ENCODE results near the gene ULK2.

ULK2 gene

DNA sequence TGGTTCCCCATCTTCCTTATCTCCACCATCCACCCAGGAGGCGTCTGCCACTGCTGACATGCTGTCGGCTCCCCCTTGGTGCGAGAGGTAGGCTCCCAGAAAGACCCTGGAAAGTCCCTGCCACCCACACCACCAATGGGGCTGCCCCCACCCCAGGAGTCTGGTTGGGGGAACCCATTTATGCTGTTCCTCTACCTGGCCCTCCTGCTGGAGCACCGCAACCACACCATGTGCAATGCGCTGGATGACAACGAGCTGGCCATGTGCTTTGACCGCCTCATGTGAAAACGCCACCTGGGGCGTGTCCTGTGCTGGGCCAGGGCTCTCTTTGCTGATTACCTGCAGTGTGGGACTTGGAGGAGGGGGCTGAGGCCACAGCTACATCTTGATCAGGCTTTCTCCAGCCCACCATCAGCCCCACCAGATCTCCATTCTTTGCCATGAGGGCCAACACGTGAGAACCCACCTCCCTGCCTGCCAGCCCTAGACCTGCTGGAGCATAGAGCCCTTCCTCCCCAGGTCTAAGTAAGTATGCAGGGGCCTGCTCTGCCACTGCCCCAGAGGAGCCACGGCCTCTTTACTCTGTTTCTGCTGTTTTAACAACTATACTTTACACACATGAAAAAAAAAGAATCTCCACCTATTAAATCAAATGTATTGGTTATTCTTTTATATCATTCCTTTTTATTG is 111.8 kb downstream of the ULK2 start:
- Histone ChIP-seq H3K79me2 (ENCODE audit: insufficient read depth, low read length) (no peaks in the 10 kb centered on the region), H3K36me3 (ENCODE audit: insufficient read depth, low read length) (no peaks in the 10 kb centered on the region), H3K4me1 (ENCODE audit: insufficient read depth, low read length, poor library complexity, severe bottlenecking) (no peaks in the 10 kb centered on the region), H3K4me2 (ENCODE audit: low read depth, low read length, poor library complexity, severe bottlenecking) (no peak overlapping the region), H4K20me1 (ENCODE audit: insufficient read depth, low read length, poor library complexity, severe bottlenecking) (no peaks in the 10 kb centered on the region), H3F3A (ENCODE audit: low read depth) (no peaks in the 10 kb centered on the region), H3K9ac (ENCODE audit: low read depth, low read length, poor library complexity, severe bottlenecking) (no peak overlapping the region), H3K4me3 (ENCODE audit: low read length, poor library complexity, severe bottlenecking) (no peak overlapping the region), H3K27me3 (ENCODE audit: insufficient read depth, low read length, poor library complexity, severe bottlenecking) (no peaks in the 10 kb centered on the region), H2AFZ (ENCODE audit: low read length) (no peak overlapping the region), H3K9me3 (ENCODE audit: insufficient read depth, low read depth, low read length) (no peaks in the 10 kb centered on the region), H3K9me2 (replicated peaks; ENCODE audit: low read depth, low read length) (no peaks in the 10 kb centered on the region)
- TF ChIP-seq CTCF (conservative IDR thresholded peaks at IDR 0.05; ENCODE audit: low read length) (no peak), EZH2phosphoT487 (IDR thresholded peaks at IDR 0.05; ENCODE audit: borderline replicate concordance) (no peak)

DNA sequence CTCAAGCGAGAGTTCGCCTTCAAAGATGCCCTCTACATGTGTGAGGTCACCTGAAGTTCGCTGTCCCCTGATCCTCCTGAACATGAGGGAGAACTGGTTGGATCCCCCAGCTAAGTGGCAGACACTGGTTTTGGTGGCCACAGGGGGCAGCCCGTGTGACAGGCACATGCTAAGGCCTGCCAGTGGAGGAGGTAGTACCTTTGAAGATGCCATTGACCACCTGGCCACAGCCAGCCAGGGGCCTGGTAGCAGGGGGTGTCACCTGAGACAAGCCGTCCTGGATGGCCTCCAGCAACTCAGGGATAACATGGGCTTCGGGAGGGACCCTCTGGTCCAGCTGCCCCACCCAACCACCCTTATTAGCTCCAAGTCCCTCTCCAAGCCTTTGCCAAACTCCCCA is 112.3 kb downstream of the ULK2 start:
- H4K20me1 ChIP-seq (ENCODE audit: insufficient read depth, low read length, poor library complexity, severe bottlenecking): no peaks in the 10 kb centered on the region
- no peaks in the 10 kb centered on the region for H3K9me2 ChIP-seq (replicated peaks; ENCODE audit: low read depth, low read length)
- H3K79me2 ChIP-seq (ENCODE audit: insufficient read depth, low read length): no peaks in the 10 kb centered on the region
- no peaks in the 10 kb centered on the region for H3K4me1 ChIP-seq (ENCODE audit: insufficient read depth, low read length, poor library complexity, severe bottlenecking)
- H2AFZ ChIP-seq (ENCODE audit: low read length): no peak overlapping the region
- H3K4me3 ChIP-seq (ENCODE audit: low read length, poor library complexity, severe bottlenecking): no peak overlapping the region
- TF ChIP-seq EZH2phosphoT487 (IDR thresholded peaks at IDR 0.05; ENCODE audit: borderline replicate concordance) (no peak), CTCF (conservative IDR thresholded peaks at IDR 0.05; ENCODE audit: low read length) (no peak)
- no peaks in the 10 kb centered on the region for H3K36me3 ChIP-seq (ENCODE audit: insufficient read depth, low read length)
- no peaks in the 10 kb centered on the region for H3K9me3 ChIP-seq (ENCODE audit: insufficient read depth, low read depth, low read length)
- H3K9ac ChIP-seq (ENCODE audit: low read depth, low read length, poor library complexity, severe bottlenecking): no peak overlapping the region
- no peaks in the 10 kb centered on the region for H3F3A ChIP-seq (ENCODE audit: low read depth)
- no peaks in the 10 kb centered on the region for H3K27me3 ChIP-seq (ENCODE audit: insufficient read depth, low read length, poor library complexity, severe bottlenecking)
- no peak overlapping the region for H3K4me2 ChIP-seq (ENCODE audit: low read depth, low read length, poor library complexity, severe bottlenecking)

GRCh38 chr17:19753661-19754463 is 113.9 kb downstream of the ULK2 start:
- Histone ChIP-seq H2AFZ (ENCODE audit: low read length) (no peak overlapping the region), H3F3A (ENCODE audit: low read depth) (no peaks in the 10 kb centered on the region), H3K4me1 (ENCODE audit: insufficient read depth, low read length, poor library complexity, severe bottlenecking) (no peaks in the 10 kb centered on the region), H4K20me1 (ENCODE audit: insufficient read depth, low read length, poor library complexity, severe bottlenecking) (no peaks in the 10 kb centered on the region), H3K79me2 (ENCODE audit: insufficient read depth, low read length) (no peaks in the 10 kb centered on the region), H3K9ac (ENCODE audit: low read depth, low read length, poor library complexity, severe bottlenecking) (no peak overlapping the region), H3K9me3 (ENCODE audit: insufficient read depth, low read depth, low read length) (no peaks in the 10 kb centered on the region), H3K4me3 (ENCODE audit: low read length, poor library complexity, severe bottlenecking) (no peak overlapping the region), H3K36me3 (ENCODE audit: insufficient read depth, low read length) (no peaks in the 10 kb centered on the region), H3K4me2 (ENCODE audit: low read depth, low read length, poor library complexity, severe bottlenecking) (no peak overlapping the region), H3K9me2 (replicated peaks; ENCODE audit: low read depth, low read length) (no peaks in the 10 kb centered on the region), H3K27me3 (ENCODE audit: insufficient read depth, low read length, poor library complexity, severe bottlenecking) (no peaks in the 10 kb centered on the region)
- TF ChIP-seq EZH2phosphoT487 (IDR thresholded peaks at IDR 0.05; ENCODE audit: borderline replicate concordance) (no peak), CTCF (conservative IDR thresholded peaks at IDR 0.05; ENCODE audit: low read length) (peak; percentile 50)

All from Loucy (cell line).